CD4-positive, alpha-beta T cell (primary cell): ENCODE measurements around the gene CDHR1. TPM values are rescaled to one million over a fixed set of nuclear protein-coding genes. Genes with fewer than 3 reads are reported as not detected.

Source experiments
- ATAC-seq: fragments of 200-7000 bp; cut with Tn5 transposase; one replicate; pipeline ENCODE4 v1.10.0; 2022; ENCODE audit warnings: mild to moderate bottlenecking; ENCODE audit not compliant: poor library complexity
- CTCF ChIA-PET: fragments of 350-600 bp; sonication (Branson Sonifier 250); formaldehyde crosslinking; loops from one replicate; lab custom pipeline; 2021; ENCODE audit warnings: antibody characterized with exemption, inconsistent platforms; lab: Charles Lee
- POLR2A ChIA-PET: fragments of 350-600 bp; sonication (Branson Sonifier 250); formaldehyde crosslinking; loops from one replicate; lab custom pipeline; 2021; ENCODE audit warnings: antibody characterized with exemption, inconsistent platforms; lab: Charles Lee
- DNase-seq, 14 experiments: peaks; one replicate each; pipeline ENCODE4 v3.0.0-alpha.2; 2013 to 2020; ENCODE audit warnings: mixed read lengths in 2 of 14
- H3K27ac ChIP-seq, 2 donors: one replicate each; pipeline versions ENCODE4 v1.5.1 to v1.7.0; 2013; ENCODE audit warnings: low read length in 2 of 2, low read depth in 1 of 2, mild to moderate bottlenecking in 1 of 2
- H3K27me3 ChIP-seq, 2 experiments: 1 replicate in 1 of 2; 2 replicates in 1 of 2; pipeline versions ENCODE4 v1.6.1 to v1.7.0; 2013; ENCODE audit warnings: low read length in 2 of 2, control low read depth in 1 of 2, mild to moderate bottlenecking in 1 of 2, moderate library complexity in 1 of 2; ENCODE audit not compliant: insufficient read depth in 2 of 2, control insufficient read depth in 1 of 2
- H3K36me3 ChIP-seq: one replicate; pipeline ENCODE4 v1.6.1; 2013; ENCODE audit warnings: low read length, control low read depth; ENCODE audit not compliant: insufficient read depth
- H3K4me1 ChIP-seq: one replicate; pipeline ENCODE4 v1.6.1; 2013; ENCODE audit warnings: low read length, control low read depth; ENCODE audit not compliant: insufficient read depth
- H3K4me3 ChIP-seq: one replicate; pipeline ENCODE4 v1.5.1; 2013; ENCODE audit warnings: mild to moderate bottlenecking, low read length, moderate library complexity
- H3K9me3 ChIP-seq, 2 experiments: 1 replicate in 1 of 2; 2 replicates in 1 of 2; pipeline versions ENCODE4 v1.6.1 to v1.7.0; 2013; ENCODE audit warnings: low read length in 2 of 2, mild to moderate bottlenecking in 2 of 2, control low read depth in 1 of 2, moderate library complexity in 1 of 2; ENCODE audit not compliant: control insufficient read depth in 1 of 2, insufficient read depth in 1 of 2
- H3K27ac Mint-ChIP-seq: one replicate; pipeline ENCODE4 v1.8.0; 2020; ENCODE audit warnings: mixed read lengths
- H3K27me3 Mint-ChIP-seq: one replicate; pipeline ENCODE4 v1.8.0; 2021; ENCODE audit warnings: mixed read lengths
- H3K36me3 Mint-ChIP-seq: one replicate; pipeline ENCODE4 v1.8.0; 2021; ENCODE audit warnings: low read depth, mixed read lengths
- H3K4me1 Mint-ChIP-seq: one replicate; pipeline ENCODE4 v1.8.0; 2021; ENCODE audit warnings: low read depth, mixed read lengths
- H3K4me3 Mint-ChIP-seq: one replicate; pipeline ENCODE4 v1.8.0; 2020; ENCODE audit warnings: mild to moderate bottlenecking, mixed read lengths
- H3K9me3 Mint-ChIP-seq: one replicate; pipeline ENCODE4 v1.8.0; 2020; ENCODE audit warnings: mixed read lengths
- CTCF ChIP-seq: fragments of 200-600 bp; IDR thresholded peaks from one replicate; pipeline ENCODE4 v1.8.0; 2022; ENCODE audit warnings: antibody characterized with exemption, mild to moderate bottlenecking
- intact Hi-C, 2 experiments: fragments of 100-400 bp; cut with DNase I in 1 of 2; cut with micrococcal nuclease in 1 of 2; formaldehyde crosslinking; loops; one replicate each; pipeline versions ENCODE4 v1.15.1 to v1.9.0; 2023 to 2025; cut with DNase I, micrococcal nuclease
- total RNA-seq, 174 experiments: library from RNA in 2 of 174; stranded (reverse) in 2 of 174; gene quantifications; one replicate each; pipeline ENCODE4 v1.2.3 and lab custom pipeline; 2021 to 2026

Gene CDHR1
- total RNA-seq, 2 experiments from 2014 or later, result 0.74 to 0.92 TPM

DNA sequence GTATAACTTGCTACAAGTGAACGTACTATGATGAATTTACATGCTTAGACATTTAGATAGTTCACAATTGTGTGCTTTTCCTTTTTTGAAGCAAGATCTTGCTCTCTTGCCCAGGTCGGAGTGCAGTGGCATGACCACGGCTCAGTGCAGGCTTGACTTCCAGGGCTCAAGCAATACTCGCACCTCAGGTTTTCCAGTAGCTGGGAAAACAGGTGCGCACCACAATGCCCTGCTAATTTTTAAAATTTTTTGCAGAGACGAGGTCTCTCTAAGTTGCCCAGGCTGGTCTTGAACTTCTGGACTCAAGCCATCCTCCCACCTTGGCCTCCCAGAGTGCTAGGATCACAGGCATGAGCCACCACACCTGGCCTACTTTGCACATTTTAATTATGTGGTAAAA is 18.9 kb upstream of the CDHR1 start:
- no peak overlapping the region for H3K27ac Mint-ChIP-seq
- intact Hi-C loops, result no loop called here
- H3K4me3 ChIP-seq, result no peak overlapping the region
- no peaks in the 10 kb centered on the region for H3K9me3 Mint-ChIP-seq
- no peaks in the 10 kb centered on the region for H3K36me3 Mint-ChIP-seq
- H3K36me3 ChIP-seq, result no peaks in the 10 kb centered on the region
- H3K27me3 Mint-ChIP-seq, result no peaks in the 10 kb centered on the region
- H3K27ac ChIP-seq, result no peak overlapping the region
- peaks cover 13% of the 10 kb centered on the region for H3K4me1 Mint-ChIP-seq
- H3K4me3 Mint-ChIP-seq, result no peak overlapping the region
- peaks cover 33% of the 10 kb centered on the region for H3K4me1 ChIP-seq
- no peaks in the 10 kb centered on the region for H3K27me3 ChIP-seq
- no peak for TF ChIP-seq CTCF
- CTCF ChIA-PET, result interaction anchor here (0.6 kb wide), 1 partner anchor 20 kb away, joined by 3 read pairs; no protein-coding TSS in a partner anchor
- ATAC-seq (no peak), DNase-seq (no peak)
- H3K9me3 ChIP-seq, result peaks cover 0 to 4% of the 10 kb centered on the region in 2 experiments
- POLR2A ChIA-PET, result no interaction called here

DNA sequence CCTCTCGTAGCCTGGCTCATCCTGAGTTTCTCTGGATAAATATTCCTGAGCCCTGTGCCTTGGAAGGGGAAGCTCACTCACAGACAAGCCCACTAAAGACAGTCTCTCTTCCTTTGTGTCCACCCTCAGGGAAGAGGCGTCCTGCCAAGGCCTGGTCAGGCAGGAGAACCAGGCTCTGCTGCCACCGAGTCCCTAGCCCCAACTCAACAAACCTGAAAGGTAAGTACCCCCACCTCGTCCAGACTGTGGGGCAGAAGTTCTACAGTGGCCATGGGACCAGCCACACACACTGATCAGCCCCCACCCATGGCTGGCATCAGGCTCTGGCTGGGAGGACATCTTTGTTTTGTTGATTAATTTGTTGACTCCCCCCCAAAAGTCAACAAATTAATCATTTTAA is 18.0 kb upstream of the CDHR1 start:
- Histone ChIP-seq H3K4me3 (no peak overlapping the region), H3K27ac (peak overlapping the region in 1 of 2 donors; percentile 68), H3K27me3 (no peaks in the 10 kb centered on the region), H3K4me1 (peaks cover 33% of the 10 kb centered on the region), H3K9me3 (peaks cover 0 to 11% of the 10 kb centered on the region in 2 experiments), H3K36me3 (no peaks in the 10 kb centered on the region)
- H3K4me1 Mint-ChIP-seq, result peaks cover 13% of the 10 kb centered on the region
- ChIA-PET POLR2A (interaction anchor here (1.5 to 1.6 kb wide), 2 partner anchors 32 to 38 kb away, joined by 5 to 18 read pairs; partner anchors contain the start of gene GHITM), CTCF (no interaction called here)
- H3K36me3 Mint-ChIP-seq, result no peaks in the 10 kb centered on the region
- H3K9me3 Mint-ChIP-seq, result no peaks in the 10 kb centered on the region
- intact Hi-C loops, result no loop called here
- no peak for TF ChIP-seq CTCF
- H3K4me3 Mint-ChIP-seq, result no peak overlapping the region
- DNase-seq, result no peak
- no peak for ATAC-seq
- no peaks in the 10 kb centered on the region for H3K27me3 Mint-ChIP-seq
- H3K27ac Mint-ChIP-seq, result no peak overlapping the region

GRCh38 chr10:84176836-84177474 is 17.4 kb upstream of the CDHR1 start:
- ChIA-PET POLR2A (interaction anchor here (0.8 to 1.6 kb wide), 8 partner anchors 14 to 157 kb away, joined by 3 to 18 read pairs (median 4); partner anchors contain the start of genes CDHR1 and GHITM), CTCF (interaction anchor here (1.2 kb wide), 1 partner anchor 360 kb away, joined by 3 read pairs; no protein-coding TSS in a partner anchor)
- Mint-ChIP-seq H3K4me1 (peaks cover 13% of the 10 kb centered on the region), H3K27ac (no peak overlapping the region), H3K27me3 (no peaks in the 10 kb centered on the region), H3K4me3 (peak overlapping the region; percentile 11), H3K9me3 (no peaks in the 10 kb centered on the region), H3K36me3 (no peaks in the 10 kb centered on the region)
- ATAC-seq, result no peak
- Histone ChIP-seq H3K9me3 (peaks cover 0 to 11% of the 10 kb centered on the region in 2 experiments), H3K4me1 (peaks cover 33% of the 10 kb centered on the region), H3K27me3 (no peaks in the 10 kb centered on the region), H3K27ac (peak overlapping the region; percentile 15 to 68), H3K4me3 (no peak overlapping the region), H3K36me3 (no peaks in the 10 kb centered on the region)
- TF ChIP-seq CTCF, result no peak
- no peak for DNase-seq
- intact Hi-C loops, result loop anchor here in 1 of 2 experiments (1.0 kb wide), 1 partner anchor 14 kb away; no protein-coding TSS in a partner anchor
